ENCODE results near the gene HAUS5. TPM values are rescaled to one million over a fixed set of nuclear protein-coding genes. Genes with fewer than 3 reads are reported as not detected.

The HAUS5 gene
- total RNA-seq, 1 experiment from 2014 or later = 31.7 TPM

GRCh38 chr19:35641515-35642151 is 29.1 kb downstream of the HAUS5 start, which contains the start of gene ETV2:
Gene ETV2, plus strand, starts transcription at chr19:35641745. Its CDS starts 716 bp downstream, at chr19:35642461.
- H3K27me3 ChIP-seq (ENCODE audit: insufficient read depth, low read length) = no peaks in the 10 kb centered on the region
- H3K4me1 ChIP-seq (ENCODE audit: control insufficient read depth in 1 of 2, insufficient read depth in 2 of 2, low read length in 2 of 2) = peaks cover 8 to 40% of the 10 kb centered on the region in 2 experiments; a peak in 3 of 4 replicates
- H3K9ac ChIP-seq (ENCODE audit: low read length) = no peak within 1 kb of the TSS
- peak within 1 kb of the TSS; percentile 99; the same call in 1 of the 2 replicates for H3K4me2 ChIP-seq (ENCODE audit: low read length)
- H3K4me3 ChIP-seq (replicated peaks in 1 of 2; ENCODE audit: low read depth in 1 of 2, low read length in 2 of 2) = no peak within 1 kb of the TSS
- CTCF ChIA-PET = no interaction called here
- no peak for DNase-seq (ENCODE audit: low read depth, low spot score)
- POLR2A ChIA-PET = no interaction called here
- no peaks in the 10 kb centered on the region for H4K20me1 ChIP-seq (ENCODE audit: insufficient read depth)
- ATAC-seq = no peak
- H3K79me2 ChIP-seq (ENCODE audit: insufficient read depth, low read length) = no peaks in the 10 kb centered on the region
- no peaks in the 10 kb centered on the region for H3K9me2 ChIP-seq (ENCODE audit: insufficient read depth)
- H2AFZ ChIP-seq (ENCODE audit: low read depth, low read length, poor library complexity, severe bottlenecking) = no peak within 1 kb of the TSS
- no peak for TF ChIP-seq ZFX (IDR thresholded peaks at IDR 0.05)
- no peak for TF ChIP-seq SP1 (IDR thresholded peaks at IDR 0.05; ENCODE audit: low read depth)
- no peak for TF ChIP-seq SIN3A (IDR thresholded peaks at IDR 0.05; ENCODE audit: low read depth)
- no peak for TF ChIP-seq ATF3 (IDR thresholded peaks at IDR 0.05)
- TF ChIP-seq EGR1 (IDR thresholded peaks at IDR 0.05; ENCODE audit: low read depth) = no peak
- TF ChIP-seq POLR2A (IDR thresholded peaks at IDR 0.05; ENCODE audit: borderline replicate concordance, extremely low read depth, insufficient read depth, insufficient read length) = no peak
- H3K36me3 ChIP-seq (ENCODE audit: control insufficient read depth in 1 of 2, insufficient read depth in 2 of 2, low read length in 2 of 2) = peaks cover 5 to 9% of the 10 kb centered on the region in 2 experiments; a peak in 2 of 4 replicates
- no TSS peak for BruUV-seq (replicated peaks)
- H3K27ac ChIP-seq (ENCODE audit: low read depth, low read length) = no peak within 1 kb of the TSS
- H3K9me3 ChIP-seq (ENCODE audit: control insufficient read depth in 1 of 2, insufficient read depth in 1 of 2, low read depth in 1 of 2, low read length in 2 of 2) = no peaks in the 10 kb centered on the region
- RAD21 ChIA-PET (ENCODE audit: low non-redundant PET in 1 of 2, low total read pairs in 2 of 2, uncharacterized antibody in 2 of 2, unreplicated experiment in 2 of 2) = no interaction called here
- intact Hi-C loops (cut with micrococcal nuclease) = no loop called here

- ChIA-PET RAD21 (ENCODE audit: low non-redundant PET in 1 of 2, low total read pairs in 2 of 2, uncharacterized antibody in 2 of 2, unreplicated experiment in 2 of 2) (no interaction called here), POLR2A (no interaction called here), CTCF (no interaction called here)
- no TSS peak for BruUV-seq (replicated peaks)
- H3K9ac ChIP-seq (ENCODE audit: low read length) = no peak overlapping the region
- no peak overlapping the region for H3K4me3 ChIP-seq (replicated peaks in 1 of 2; ENCODE audit: low read depth in 1 of 2, low read length in 2 of 2)
- intact Hi-C loops (cut with micrococcal nuclease) = no loop called here
- H3K27ac ChIP-seq (ENCODE audit: low read depth, low read length) = no peak overlapping the region
- no peaks in the 10 kb centered on the region for H3K9me3 ChIP-seq (ENCODE audit: control insufficient read depth in 1 of 2, insufficient read depth in 1 of 2, low read depth in 1 of 2, low read length in 2 of 2)
- H3K79me2 ChIP-seq (ENCODE audit: insufficient read depth, low read length) = no peaks in the 10 kb centered on the region
- H3K4me2 ChIP-seq (ENCODE audit: low read length) = peak overlapping the region; percentile 99; the same call in 1 of the 2 replicates
- TF ChIP-seq REST (IDR thresholded peaks at IDR 0.05; ENCODE audit: low read depth) (no peak), SRF (IDR thresholded peaks at IDR 0.05; ENCODE audit: low read depth) (no peak), EGR1 (IDR thresholded peaks at IDR 0.05; ENCODE audit: low read depth) (no peak), POLR2AphosphoS5 (IDR thresholded peaks at IDR 0.05; ENCODE audit: low read depth, low read length) (no peak), SP1 (IDR thresholded peaks at IDR 0.05; ENCODE audit: low read depth) (no peak), RAD21 (IDR thresholded peaks at IDR 0.05; ENCODE audit: low read depth) (no peak), SIN3A (IDR thresholded peaks at IDR 0.05; ENCODE audit: low read depth) (no peak), ATF3 (IDR thresholded peaks at IDR 0.05) (no peak), CEBPB (IDR thresholded peaks at IDR 0.05; ENCODE audit: low read depth) (no peak), ELF1 (IDR thresholded peaks at IDR 0.05; ENCODE audit: borderline replicate concordance, low read depth) (no peak)
- no peaks in the 10 kb centered on the region for H3K27me3 ChIP-seq (ENCODE audit: insufficient read depth, low read length)
- H3K4me1 ChIP-seq (ENCODE audit: control insufficient read depth in 1 of 2, insufficient read depth in 2 of 2, low read length in 2 of 2) = peaks cover 8 to 43% of the 10 kb centered on the region in 2 experiments; a peak in 3 of 4 replicates
- H4K20me1 ChIP-seq (ENCODE audit: insufficient read depth) = no peaks in the 10 kb centered on the region
- no peaks in the 10 kb centered on the region for H3K9me2 ChIP-seq (ENCODE audit: insufficient read depth)
- ATAC-seq = no peak
- H2AFZ ChIP-seq (ENCODE audit: low read depth, low read length, poor library complexity, severe bottlenecking) = no peak overlapping the region
- H3K36me3 ChIP-seq (ENCODE audit: control insufficient read depth in 1 of 2, insufficient read depth in 2 of 2, low read length in 2 of 2) = peaks cover 5% of the 10 kb centered on the region in 2 experiments; a peak in 2 of 4 replicates
- DNase-seq (ENCODE audit: low read depth, low spot score) = no peak
Measured at GRCh38 chr19:35642312-35642711, 29.8 kb downstream of the HAUS5 start.
